ENCODE data around the gene ZDHHC16.
"Not testable (repeated sequence)": the region's sequence is repeated elsewhere in the genome, so short reads cannot be mapped to it uniquely, and the experiment has no call there.

The ZDHHC16 gene

GRCh38 chr10:97445722-97446639 lies at the start of gene ZDHHC16, which contains the start of gene EXOSC1:
ZDHHC16 (plus strand) TSS chr10:97446175; CDS start chr10:97451676, 5,501 bp downstream.
EXOSC1 (minus strand) TSS chr10:97446006; CDS start chr10:97445985, 21 bp downstream.
- DNase-seq (ENCODE audit: low read depth in 2 of 2), result peak; percentile 75 to 81

GRCh38 chr10:97399843-97400545 lies 46.0 kb upstream of the ZDHHC16 start:
- DNase-seq (ENCODE audit: low read depth in 2 of 2), result no peak

- peak; percentile 54 to 55 for DNase-seq (ENCODE audit: low read depth in 2 of 2)
These were observed 45.1 kb upstream of the ZDHHC16 start, which contains the start of gene RRP12 for GRCh38 chr10:97400665-97401454. RRP12 (minus strand) TSS chr10:97401340; CDS start chr10:97401231, 109 bp downstream.

- no peak for DNase-seq (ENCODE audit: low read depth in 2 of 2)
These were observed 44.5 kb upstream of the ZDHHC16 start for GRCh38 chr10:97401455-97401919.

- DNase-seq (ENCODE audit: low read depth in 2 of 2), result no peak
These were observed 41.9 kb upstream of the ZDHHC16 start for GRCh38 chr10:97404044-97404443.

GRCh38 chr10:97406064-97406463 lies 39.9 kb upstream of the ZDHHC16 start:
- no peak for DNase-seq (ENCODE audit: low read depth in 2 of 2)

- DNase-seq (ENCODE audit: low read depth in 2 of 2), result not testable (repeated sequence)
These were observed 39.5 kb upstream of the ZDHHC16 start for GRCh38 chr10:97406483-97406882.

- DNase-seq (ENCODE audit: low read depth in 2 of 2), result peak in 1 of 2 donors; percentile 31
These were observed 38.6 kb upstream of the ZDHHC16 start for GRCh38 chr10:97407211-97407951.

GRCh38 chr10:97407952-97408248 lies 38.1 kb upstream of the ZDHHC16 start:
- DNase-seq (ENCODE audit: low read depth in 2 of 2), result no peak

- no peak for DNase-seq (ENCODE audit: low read depth in 2 of 2)
These were observed 37.4 kb upstream of the ZDHHC16 start for GRCh38 chr10:97408496-97408992.

- no peak for DNase-seq (ENCODE audit: low read depth in 2 of 2)
These were observed 34.6 kb upstream of the ZDHHC16 start for GRCh38 chr10:97411406-97411805.

- no peak for DNase-seq (ENCODE audit: low read depth in 2 of 2)
These were observed 33.1 kb upstream of the ZDHHC16 start for GRCh38 chr10:97412891-97413304.

GRCh38 chr10:97416565-97416964 lies 29.4 kb upstream of the ZDHHC16 start:
- DNase-seq (ENCODE audit: low read depth in 2 of 2), result no peak

- DNase-seq (ENCODE audit: low read depth in 2 of 2), result not testable (repeated sequence)
These were observed 22.2 kb upstream of the ZDHHC16 start for GRCh38 chr10:97423757-97424098.

GRCh38 chr10:97425964-97426775 lies 19.8 kb upstream of the ZDHHC16 start, which contains the start of gene PGAM1:
PGAM1 (plus strand) TSS chr10:97426191; CDS start chr10:97426308, 117 bp downstream.
- peak; percentile 86 for DNase-seq (ENCODE audit: low read depth in 2 of 2)

GRCh38 chr10:97426776-97427570 lies 19.0 kb upstream of the ZDHHC16 start:
- DNase-seq (ENCODE audit: low read depth in 2 of 2), result no peak

- DNase-seq (ENCODE audit: low read depth in 2 of 2), result no peak
These were observed 18.3 kb upstream of the ZDHHC16 start for GRCh38 chr10:97427571-97428179.

- DNase-seq (ENCODE audit: low read depth in 2 of 2), result no peak
These were observed 17.4 kb upstream of the ZDHHC16 start for GRCh38 chr10:97428572-97428981.

- DNase-seq (ENCODE audit: low read depth in 2 of 2), result no peak
These were observed 11.9 kb upstream of the ZDHHC16 start for GRCh38 chr10:97434055-97434454.
